Measurements from ENCODE around the gene PRDM16. TPM values are rescaled to one million over a fixed set of nuclear protein-coding genes. Genes with fewer than 3 reads are reported as not detected.

PRDM16 gene
- total RNA-seq, 1 experiment from 2014 or later: 0.17 TPM

DNA sequence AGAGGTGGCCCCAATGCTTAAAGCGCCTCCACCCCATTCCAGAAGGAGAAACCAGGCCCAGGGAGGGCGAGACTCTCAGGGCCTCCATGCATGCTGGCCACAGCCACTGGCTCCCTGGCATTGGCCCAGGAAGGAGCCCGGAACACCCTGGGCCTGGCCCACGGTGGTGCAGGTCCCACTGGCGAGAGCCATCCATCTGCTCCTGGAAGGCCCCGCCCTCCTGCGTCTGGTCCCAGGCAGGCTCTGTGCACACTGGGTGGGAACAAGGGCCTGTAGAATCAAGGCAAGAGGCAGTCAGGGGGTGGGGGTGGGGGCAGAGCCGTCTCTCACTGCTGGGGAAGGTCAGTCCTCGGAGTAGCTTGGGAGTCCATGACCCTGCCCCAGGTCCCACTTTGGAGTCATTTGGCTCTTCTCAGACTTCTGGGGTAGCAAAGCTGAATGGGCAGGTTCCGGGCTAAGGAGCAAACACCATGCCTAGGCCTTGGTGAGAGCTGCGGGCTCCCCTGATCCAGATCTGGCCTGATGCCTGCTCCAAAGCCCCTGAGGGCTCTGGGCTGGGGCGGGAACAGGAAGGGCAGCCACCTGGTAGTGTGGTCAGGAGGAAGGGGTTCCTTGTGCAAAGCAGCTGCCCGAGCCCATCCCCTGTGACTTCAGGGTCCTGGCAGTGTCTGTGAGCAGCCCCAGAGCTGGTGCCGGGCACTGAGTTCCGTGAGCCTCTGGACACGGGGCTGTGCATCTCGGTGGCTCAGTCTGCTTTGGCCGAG, 278.4 kb downstream of the PRDM16 start:
- Histone ChIP-seq H2BK120ac (ENCODE audit: low read depth, low read length, poor library complexity, severe bottlenecking) (no peak overlapping the region), H4K5ac (ENCODE audit: insufficient read length, low read depth, low read length) (no peak overlapping the region), H3K27ac (ENCODE audit: insufficient read length, low read depth, low read length) (no peak overlapping the region), H3K14ac (ENCODE audit: insufficient read depth, low read length) (no peak overlapping the region; the same call in 1 of the 2 replicates), H2BK12ac (ENCODE audit: insufficient read length, low read depth, low read length) (no peak overlapping the region), H3K9ac (ENCODE audit: extremely low read depth, insufficient read length, low read length) (no peak overlapping the region), H3K23me2 (ENCODE audit: insufficient read length, low read depth, low read length, poor library complexity, severe bottlenecking) (no peaks in the 10 kb centered on the region), H3K56ac (ENCODE audit: insufficient read length, low read depth, low read length) (no peak overlapping the region), H3K9me3 (ENCODE audit: control insufficient read depth, low read depth, low read length) (peaks cover 5% of the 10 kb centered on the region), H3K18ac (ENCODE audit: insufficient read length, low read depth, low read length) (no peak overlapping the region), H4K20me1 (ENCODE audit: control insufficient read depth, insufficient read depth, insufficient read length) (no peaks in the 10 kb centered on the region), H2BK20ac (ENCODE audit: low read depth, low read length, poor library complexity, severe bottlenecking) (no peak overlapping the region), H3T11ph (ENCODE audit: low read length) (no peak overlapping the region), H4K8ac (replicated peaks; ENCODE audit: insufficient read length, low read depth, low read length) (no peak overlapping the region), H3K79me2 (ENCODE audit: insufficient read depth, low read length) (no peaks in the 10 kb centered on the region), H3K4ac (ENCODE audit: low read depth, low read length) (no peak overlapping the region), H3K27me3 (ENCODE audit: insufficient read depth, low read length) (no peaks in the 10 kb centered on the region), H2BK15ac (ENCODE audit: low read depth, low read length) (no peak overlapping the region), H2BK5ac (ENCODE audit: insufficient read length, low read length) (no peak overlapping the region), H3K4me1 (ENCODE audit: insufficient read depth, low read length) (no peaks in the 10 kb centered on the region), H4K91ac (ENCODE audit: insufficient read length, low read depth, low read length) (no peak overlapping the region), H3K79me1 (ENCODE audit: insufficient read depth, low read depth, low read length, poor library complexity, severe bottlenecking) (no peaks in the 10 kb centered on the region), H3K23ac (ENCODE audit: insufficient read length, low read depth, low read length) (no peak overlapping the region), H2AK5ac (ENCODE audit: insufficient read length, low read length) (no peak overlapping the region), H2AFZ (ENCODE audit: low read length) (no peak overlapping the region), H3K4me2 (ENCODE audit: insufficient read depth, insufficient read length, low read length) (no peak overlapping the region)
- Mint-ChIP-seq H3K36me3 (ENCODE audit: insufficient read depth in 1 of 3, low read depth in 3 of 3) (peaks cover 3 to 18% (median 5%) of the 10 kb centered on the region in 3 experiments; a peak in 6 of 7 replicates), H3K9me3 (peaks cover 27 to 29% of the 10 kb centered on the region in 2 experiments), H3K4me1 (peaks cover 5 to 12% of the 10 kb centered on the region in 2 experiments), H3K4me3 (no peak overlapping the region), H3K27ac (no peak overlapping the region), H3K27me3 (ENCODE audit: low read depth) (peaks cover 14% of the 10 kb centered on the region)
- WGBS (ENCODE audit: extremely low coverage, insufficient read length, low lambda C conversion rate): no CpG with 5 or more reads among the region's 18 CpGs
- TF ChIP-seq, protein P1, sequence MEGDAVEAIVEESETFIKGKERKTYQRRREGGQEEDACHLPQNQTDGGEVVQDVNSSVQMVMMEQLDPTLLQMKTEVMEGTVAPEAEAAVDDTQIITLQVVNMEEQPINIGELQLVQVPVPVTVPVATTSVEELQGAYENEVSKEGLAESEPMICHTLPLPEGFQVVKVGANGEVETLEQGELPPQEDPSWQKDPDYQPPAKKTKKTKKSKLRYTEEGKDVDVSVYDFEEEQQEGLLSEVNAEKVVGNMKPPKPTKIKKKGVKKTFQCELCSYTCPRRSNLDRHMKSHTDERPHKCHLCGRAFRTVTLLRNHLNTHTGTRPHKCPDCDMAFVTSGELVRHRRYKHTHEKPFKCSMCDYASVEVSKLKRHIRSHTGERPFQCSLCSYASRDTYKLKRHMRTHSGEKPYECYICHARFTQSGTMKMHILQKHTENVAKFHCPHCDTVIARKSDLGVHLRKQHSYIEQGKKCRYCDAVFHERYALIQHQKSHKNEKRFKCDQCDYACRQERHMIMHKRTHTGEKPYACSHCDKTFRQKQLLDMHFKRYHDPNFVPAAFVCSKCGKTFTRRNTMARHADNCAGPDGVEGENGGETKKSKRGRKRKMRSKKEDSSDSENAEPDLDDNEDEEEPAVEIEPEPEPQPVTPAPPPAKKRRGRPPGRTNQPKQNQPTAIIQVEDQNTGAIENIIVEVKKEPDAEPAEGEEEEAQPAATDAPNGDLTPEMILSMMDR (conservative IDR thresholded peaks at IDR 0.05): no peak
- DNase-seq: no peak

Data from H9 (cell line).